ENCODE measurements around the gene PTCRA.
"Not testable (repeated sequence)": the region's sequence is repeated elsewhere in the genome, so short reads cannot be mapped to it uniquely, and the experiment has no call there.

The PTCRA gene

DNA sequence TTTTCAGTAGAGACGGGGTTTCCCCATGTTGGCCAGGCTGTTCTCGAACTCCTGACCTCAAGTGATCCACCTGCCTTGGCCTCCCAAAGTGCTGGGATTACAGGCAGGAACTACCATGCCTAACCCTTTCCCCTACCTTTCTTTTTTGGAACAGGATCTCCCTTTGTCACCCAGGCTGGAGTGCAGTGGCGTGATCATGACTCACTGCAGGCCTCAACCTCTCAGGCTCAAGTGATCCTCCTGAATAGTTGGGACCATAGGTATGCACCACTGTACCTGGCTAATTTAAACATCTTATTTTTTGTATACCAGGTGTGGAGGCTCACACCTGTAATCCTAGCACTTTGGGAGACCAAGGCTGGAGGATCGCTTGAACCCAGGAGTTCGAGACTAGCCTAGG is 25.5 kb downstream of the PTCRA start:
- DNase-seq (ENCODE audit: low spot score): not testable (repeated sequence)

GRCh38 chr6:42942444-42942843 is 26.6 kb downstream of the PTCRA start:
- DNase-seq (ENCODE audit: low spot score): no peak

DNA sequence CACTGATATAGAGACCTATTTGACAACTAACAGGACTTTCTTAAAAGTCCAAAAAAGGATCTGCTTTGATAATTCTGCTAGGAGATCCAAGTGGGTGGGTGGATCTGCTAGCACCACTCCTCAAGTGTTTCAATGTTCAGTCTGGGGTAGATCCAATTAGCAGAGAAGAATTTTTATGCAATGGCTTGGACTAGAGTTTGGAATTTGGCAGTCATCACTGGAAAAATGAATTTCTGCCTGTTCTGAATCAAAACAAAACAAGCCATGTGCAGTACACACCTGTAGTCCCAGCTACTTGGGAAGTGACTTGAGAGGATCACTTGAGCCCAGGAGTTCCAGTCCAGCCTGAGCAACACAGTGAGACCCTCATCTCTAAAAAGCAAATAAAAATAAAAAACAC is 32.1 kb downstream of the PTCRA start:
- no peak for DNase-seq (ENCODE audit: low spot score)

GRCh38 chr6:42952389-42952788 is 36.5 kb downstream of the PTCRA start:
- no peak for DNase-seq (ENCODE audit: low spot score)

DNA sequence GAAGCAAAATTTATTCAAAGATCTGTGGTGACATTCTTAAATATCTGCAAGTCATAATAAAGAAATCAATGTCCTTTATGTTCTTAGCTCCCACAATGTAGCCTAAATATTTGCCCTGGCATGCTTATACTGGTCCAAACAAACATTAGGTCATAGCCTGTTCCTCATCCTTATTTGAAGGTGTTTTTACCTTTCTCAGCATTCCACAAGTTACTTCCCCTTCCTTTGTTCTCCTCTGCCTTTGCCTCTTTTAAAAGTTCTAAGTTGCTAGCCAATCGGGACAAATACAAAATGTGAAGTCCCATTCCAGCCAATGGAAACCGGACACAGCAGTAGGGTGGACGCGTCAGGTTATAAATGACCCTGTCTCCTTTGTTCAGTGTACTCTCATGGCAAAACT is 38.6 kb downstream of the PTCRA start:
- DNase-seq (ENCODE audit: low spot score): not testable (repeated sequence)

DNA sequence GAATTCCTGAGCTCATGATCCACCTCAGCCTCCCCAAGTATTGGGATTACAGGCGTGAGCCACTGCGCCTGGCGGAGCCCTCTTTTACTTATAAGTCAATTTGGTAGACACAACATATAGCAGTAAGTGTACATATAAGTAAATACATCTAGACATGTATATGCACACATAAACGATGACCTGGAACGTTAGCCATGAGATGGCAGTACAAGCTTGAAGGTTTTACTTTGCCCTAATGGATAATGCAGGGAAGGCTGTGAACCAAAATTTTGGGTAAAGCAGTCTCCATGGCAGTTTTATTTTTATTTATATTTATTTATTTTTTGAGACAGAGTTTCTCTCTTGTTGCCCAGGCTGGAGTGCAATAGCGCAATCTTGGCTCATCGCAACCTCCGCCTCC is 42.3 kb downstream of the PTCRA start:
- no peak for DNase-seq (ENCODE audit: low spot score)

GRCh38 chr6:42959917-42960242 is 44.0 kb downstream of the PTCRA start:
- no peak for DNase-seq (ENCODE audit: low spot score)

- peak; percentile 78 for DNase-seq (ENCODE audit: low spot score)
Measured at GRCh38 chr6:42960243-42961019, 44.6 kb downstream of the PTCRA start, which contains the start of gene GNMT. TSS of gene GNMT (plus strand) at chr6:42960754. CDS start at chr6:42960768, 14 bp downstream.

DNA sequence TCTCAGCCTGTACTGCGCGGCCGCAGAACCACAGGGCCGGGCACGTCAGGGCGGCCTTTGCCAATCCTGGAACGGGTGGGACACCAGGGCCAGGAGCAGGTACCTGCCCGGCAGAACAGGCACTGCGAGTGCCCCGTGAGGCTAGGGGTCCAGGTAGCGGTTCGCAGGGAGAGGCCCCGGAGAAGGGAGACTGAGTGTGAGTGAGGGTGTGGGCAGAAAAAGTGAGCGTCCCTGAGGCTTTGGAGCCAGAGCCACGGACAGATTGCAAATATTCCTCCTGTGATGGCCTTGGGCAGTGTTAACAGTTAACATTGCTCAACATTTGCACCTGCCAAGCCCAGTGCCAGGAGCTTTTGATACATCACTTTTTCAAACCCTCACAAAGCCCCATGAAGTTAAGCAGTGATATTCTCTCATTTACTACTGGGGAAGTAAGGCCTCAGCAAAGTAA is 45.2 kb downstream of the PTCRA start:
- DNase-seq (ENCODE audit: low spot score): no peak

- no peak for DNase-seq (ENCODE audit: low spot score)
Measured at GRCh38 chr6:42962096-42962495, 46.2 kb downstream of the PTCRA start.

GRCh38 chr6:42962502-42963178 is 46.8 kb downstream of the PTCRA start:
- no peak for DNase-seq (ENCODE audit: low spot score)

- no peak for DNase-seq (ENCODE audit: low spot score)
Measured at GRCh38 chr6:42963179-42963854, 47.5 kb downstream of the PTCRA start.

- DNase-seq (ENCODE audit: low spot score): peak; percentile 47
Measured at GRCh38 chr6:42963855-42964605, 48.2 kb downstream of the PTCRA start.

GRCh38 chr6:42966571-42966970 is 50.7 kb downstream of the PTCRA start:
- DNase-seq (ENCODE audit: low spot score): no peak

GRCh38 chr6:42967228-42967627 is 51.4 kb downstream of the PTCRA start:
- DNase-seq (ENCODE audit: low spot score): no peak

DNA sequence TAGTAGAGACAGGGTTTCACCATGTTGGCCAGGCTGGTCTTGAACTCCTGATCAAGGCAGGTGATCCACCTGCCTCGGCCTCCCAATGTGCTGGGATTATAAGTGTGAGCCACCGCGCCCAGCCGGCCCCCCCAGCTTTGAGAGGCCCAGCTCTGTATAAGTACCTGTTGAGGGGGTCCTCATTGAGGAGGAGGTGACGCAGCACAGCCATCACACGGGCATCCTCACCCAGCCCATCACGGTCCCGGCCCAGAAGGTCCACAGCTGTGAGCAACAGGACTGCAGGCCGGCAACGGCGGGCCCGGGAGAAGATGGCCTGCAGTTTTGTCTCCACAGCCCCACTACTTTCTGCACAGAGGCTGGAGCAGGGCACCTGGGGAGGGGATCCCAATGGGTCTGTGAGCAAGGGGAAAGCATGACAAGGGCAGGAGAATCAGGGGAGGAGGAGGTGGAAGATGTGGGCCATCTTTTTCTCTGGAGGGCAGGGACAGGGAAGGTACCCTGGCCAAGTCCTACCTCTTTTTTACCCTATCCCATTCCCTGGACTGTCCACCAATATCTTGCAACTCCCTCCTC is 52.4 kb downstream of the PTCRA start:
- DNase-seq (ENCODE audit: low spot score): no peak

- DNase-seq (ENCODE audit: low spot score): no peak
Measured at GRCh38 chr6:42968783-42969182, 52.9 kb downstream of the PTCRA start.

DNA sequence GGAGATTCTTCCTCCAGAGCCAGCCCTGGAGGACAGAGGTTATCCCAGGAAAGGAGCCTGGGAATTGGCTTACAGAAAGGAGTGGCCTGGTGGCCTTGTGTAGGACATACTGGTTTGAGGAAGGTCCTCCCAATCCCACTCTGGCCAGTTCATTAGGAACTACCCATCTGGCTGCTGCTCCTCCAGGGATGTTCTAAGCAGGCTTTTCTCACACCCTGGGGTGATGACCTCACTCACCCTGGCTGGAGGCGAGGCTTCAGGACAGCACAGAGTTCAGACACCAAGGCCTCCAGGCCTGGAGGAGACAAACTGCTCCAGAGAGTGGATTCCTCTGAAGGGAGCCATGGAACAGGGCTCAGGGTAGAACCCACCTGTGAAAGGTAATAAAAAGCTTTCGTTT is 53.6 kb downstream of the PTCRA start:
- DNase-seq (ENCODE audit: low spot score): no peak

GRCh38 chr6:42969934-42970333 is 54.1 kb downstream of the PTCRA start:
- DNase-seq (ENCODE audit: low spot score): no peak

DNA sequence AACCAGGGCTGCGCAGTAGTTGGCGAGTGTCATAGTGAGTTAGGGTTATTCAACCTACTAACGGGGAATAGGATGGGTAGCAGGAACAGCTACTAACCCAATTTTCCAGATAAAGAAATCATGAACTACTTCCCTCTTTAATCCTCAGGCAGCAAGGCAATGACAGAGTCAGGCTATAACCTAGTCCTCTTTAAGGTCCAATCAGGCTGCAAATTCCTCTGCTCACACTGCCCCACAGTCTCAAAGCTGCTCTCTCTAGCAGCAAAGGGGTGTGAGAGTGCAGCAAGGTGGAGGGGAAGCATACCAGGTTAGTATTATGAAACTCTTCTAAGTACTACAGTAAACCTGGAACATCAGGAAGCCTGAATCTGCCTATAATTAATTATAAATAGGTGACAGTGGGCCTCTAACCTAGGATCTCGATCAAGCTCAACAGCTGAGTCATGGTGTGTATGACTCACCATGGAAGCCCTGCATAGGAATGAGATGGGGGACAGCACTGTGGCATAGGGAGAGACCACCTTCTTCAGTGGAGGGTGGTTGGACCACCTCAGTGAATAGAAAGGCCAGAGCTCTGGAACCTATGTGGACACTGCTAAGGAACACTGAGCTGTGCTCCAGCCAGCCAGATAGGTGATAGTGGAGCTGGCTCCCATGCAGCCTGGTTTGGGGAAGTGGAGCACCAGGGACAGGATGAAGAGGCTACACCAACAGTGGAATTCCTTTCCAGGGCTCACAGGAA is 55.2 kb downstream of the PTCRA start:
- DNase-seq (ENCODE audit: low spot score): no peak

DNA sequence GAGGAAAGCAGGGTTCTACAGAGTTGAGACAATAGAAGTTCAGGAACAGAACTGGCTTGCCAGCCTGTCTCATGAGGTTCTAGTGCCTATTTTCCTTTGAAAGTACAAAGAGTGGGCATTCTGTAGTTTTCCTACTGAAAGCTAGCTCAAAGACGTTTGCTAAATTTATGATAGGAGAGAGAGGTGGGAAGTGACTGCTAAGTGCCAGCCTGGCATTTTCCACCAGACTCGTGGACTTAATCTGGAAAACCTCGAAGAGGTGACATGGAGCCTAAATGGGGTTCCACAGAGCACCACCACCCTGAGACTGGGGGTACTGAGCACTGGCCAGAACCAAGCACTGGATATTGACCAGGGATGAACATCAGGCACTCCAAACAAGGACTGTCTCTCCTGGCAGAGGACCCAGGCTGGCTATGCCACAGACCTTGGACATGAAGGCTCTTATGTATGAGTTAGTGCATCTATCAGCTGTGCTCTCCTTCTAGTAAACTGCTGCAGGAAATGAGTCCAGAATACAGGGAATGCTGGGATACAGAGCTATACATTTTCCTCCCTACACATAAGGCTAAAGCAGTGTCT is 56.0 kb downstream of the PTCRA start:
- DNase-seq (ENCODE audit: low spot score): no peak
